ENCODE data around the gene SH2D4B.

Gene SH2D4B

GRCh38 chr10:80520661-80521470, 16.8 kb upstream of the SH2D4B start:
- peaks cover 15% of the 10 kb centered on the region for H3K36me3 ChIP-seq (ENCODE audit: control insufficient read depth, insufficient read depth, low read length)
- H3K27me3 ChIP-seq (ENCODE audit: control insufficient read depth, insufficient read depth, low read length) = no peaks in the 10 kb centered on the region
- no peak overlapping the region for H3K4me3 ChIP-seq (ENCODE audit: low read length)
- no peak overlapping the region for H3K27ac ChIP-seq (ENCODE audit: low read depth, low read length)
- H3K9ac ChIP-seq (ENCODE audit: low read length) = no peak overlapping the region
- no peaks in the 10 kb centered on the region for H3K4me1 ChIP-seq (ENCODE audit: control insufficient read depth, insufficient read depth, low read length)

GRCh38 chr10:80522756-80523363, 14.8 kb upstream of the SH2D4B start:
- H3K9ac ChIP-seq (ENCODE audit: low read length) = no peak overlapping the region
- H3K27ac ChIP-seq (ENCODE audit: low read depth, low read length) = no peak overlapping the region
- no peaks in the 10 kb centered on the region for H3K27me3 ChIP-seq (ENCODE audit: control insufficient read depth, insufficient read depth, low read length)
- no peak overlapping the region for H3K4me3 ChIP-seq (ENCODE audit: low read length)
- H3K36me3 ChIP-seq (ENCODE audit: control insufficient read depth, insufficient read depth, low read length) = peaks cover 15% of the 10 kb centered on the region
- no peaks in the 10 kb centered on the region for H3K4me1 ChIP-seq (ENCODE audit: control insufficient read depth, insufficient read depth, low read length)

GRCh38 chr10:80523773-80524172, 13.9 kb upstream of the SH2D4B start:
- Histone ChIP-seq H3K36me3 (ENCODE audit: control insufficient read depth, insufficient read depth, low read length) (peaks cover 11% of the 10 kb centered on the region), H3K9ac (ENCODE audit: low read length) (no peak overlapping the region), H3K4me3 (ENCODE audit: low read length) (no peak overlapping the region), H3K27me3 (ENCODE audit: control insufficient read depth, insufficient read depth, low read length) (no peaks in the 10 kb centered on the region), H3K4me1 (ENCODE audit: control insufficient read depth, insufficient read depth, low read length) (no peaks in the 10 kb centered on the region), H3K27ac (ENCODE audit: low read depth, low read length) (no peak overlapping the region)

- Histone ChIP-seq H3K27me3 (ENCODE audit: control insufficient read depth, insufficient read depth, low read length) (no peaks in the 10 kb centered on the region), H3K9ac (ENCODE audit: low read length) (no peak overlapping the region), H3K36me3 (ENCODE audit: control insufficient read depth, insufficient read depth, low read length) (peaks cover 8% of the 10 kb centered on the region), H3K4me3 (ENCODE audit: low read length) (no peak overlapping the region), H3K27ac (ENCODE audit: low read depth, low read length) (no peak overlapping the region), H3K4me1 (ENCODE audit: control insufficient read depth, insufficient read depth, low read length) (no peaks in the 10 kb centered on the region)
Observed at GRCh38 chr10:80524190-80524909, 13.4 kb upstream of the SH2D4B start.

- H3K4me1 ChIP-seq (ENCODE audit: control insufficient read depth, insufficient read depth, low read length) = no peaks in the 10 kb centered on the region
- no peak overlapping the region for H3K9ac ChIP-seq (ENCODE audit: low read length)
- H3K36me3 ChIP-seq (ENCODE audit: control insufficient read depth, insufficient read depth, low read length) = peaks cover 4% of the 10 kb centered on the region
- H3K4me3 ChIP-seq (ENCODE audit: low read length) = no peak overlapping the region
- no peak overlapping the region for H3K27ac ChIP-seq (ENCODE audit: low read depth, low read length)
- no peaks in the 10 kb centered on the region for H3K27me3 ChIP-seq (ENCODE audit: control insufficient read depth, insufficient read depth, low read length)
Observed at GRCh38 chr10:80526218-80526617, 11.5 kb upstream of the SH2D4B start.

- H3K4me3 ChIP-seq (ENCODE audit: low read length) = no peak overlapping the region
- H3K4me1 ChIP-seq (ENCODE audit: control insufficient read depth, insufficient read depth, low read length) = no peaks in the 10 kb centered on the region
- H3K9ac ChIP-seq (ENCODE audit: low read length) = no peak overlapping the region
- no peak overlapping the region for H3K27ac ChIP-seq (ENCODE audit: low read depth, low read length)
- H3K36me3 ChIP-seq (ENCODE audit: control insufficient read depth, insufficient read depth, low read length) = peaks cover 4% of the 10 kb centered on the region
- no peaks in the 10 kb centered on the region for H3K27me3 ChIP-seq (ENCODE audit: control insufficient read depth, insufficient read depth, low read length)
Observed at GRCh38 chr10:80526742-80527141, 11.0 kb upstream of the SH2D4B start.

- Histone ChIP-seq H3K36me3 (ENCODE audit: control insufficient read depth, insufficient read depth, low read length) (peaks cover 4% of the 10 kb centered on the region), H3K9ac (ENCODE audit: low read length) (no peak overlapping the region), H3K4me3 (ENCODE audit: low read length) (no peak overlapping the region), H3K27ac (ENCODE audit: low read depth, low read length) (no peak overlapping the region), H3K27me3 (ENCODE audit: control insufficient read depth, insufficient read depth, low read length) (no peaks in the 10 kb centered on the region), H3K4me1 (ENCODE audit: control insufficient read depth, insufficient read depth, low read length) (no peaks in the 10 kb centered on the region)
Observed at GRCh38 chr10:80528185-80528700, 9.5 kb upstream of the SH2D4B start.

- no peak overlapping the region for H3K27ac ChIP-seq (ENCODE audit: low read depth, low read length)
- H3K4me1 ChIP-seq (ENCODE audit: control insufficient read depth, insufficient read depth, low read length) = no peaks in the 10 kb centered on the region
- H3K36me3 ChIP-seq (ENCODE audit: control insufficient read depth, insufficient read depth, low read length) = peaks cover 4% of the 10 kb centered on the region
- no peak overlapping the region for H3K9ac ChIP-seq (ENCODE audit: low read length)
- no peak overlapping the region for H3K4me3 ChIP-seq (ENCODE audit: low read length)
- no peaks in the 10 kb centered on the region for H3K27me3 ChIP-seq (ENCODE audit: control insufficient read depth, insufficient read depth, low read length)
Observed at GRCh38 chr10:80528901-80529300, 8.8 kb upstream of the SH2D4B start.

GRCh38 chr10:80529604-80530003, 8.1 kb upstream of the SH2D4B start:
- no peaks in the 10 kb centered on the region for H3K4me1 ChIP-seq (ENCODE audit: control insufficient read depth, insufficient read depth, low read length)
- H3K27me3 ChIP-seq (ENCODE audit: control insufficient read depth, insufficient read depth, low read length) = no peaks in the 10 kb centered on the region
- H3K36me3 ChIP-seq (ENCODE audit: control insufficient read depth, insufficient read depth, low read length) = peaks cover 4% of the 10 kb centered on the region
- no peak overlapping the region for H3K4me3 ChIP-seq (ENCODE audit: low read length)
- no peak overlapping the region for H3K9ac ChIP-seq (ENCODE audit: low read length)
- H3K27ac ChIP-seq (ENCODE audit: low read depth, low read length) = no peak overlapping the region

GRCh38 chr10:80530251-80530650, 7.5 kb upstream of the SH2D4B start:
- Histone ChIP-seq H3K27me3 (ENCODE audit: control insufficient read depth, insufficient read depth, low read length) (no peaks in the 10 kb centered on the region), H3K36me3 (ENCODE audit: control insufficient read depth, insufficient read depth, low read length) (peaks cover 4% of the 10 kb centered on the region), H3K4me3 (ENCODE audit: low read length) (no peak overlapping the region), H3K27ac (ENCODE audit: low read depth, low read length) (no peak overlapping the region), H3K9ac (ENCODE audit: low read length) (no peak overlapping the region), H3K4me1 (ENCODE audit: control insufficient read depth, insufficient read depth, low read length) (no peaks in the 10 kb centered on the region)

GRCh38 chr10:80530816-80531215, 6.9 kb upstream of the SH2D4B start:
- Histone ChIP-seq H3K27ac (ENCODE audit: low read depth, low read length) (no peak overlapping the region), H3K27me3 (ENCODE audit: control insufficient read depth, insufficient read depth, low read length) (no peaks in the 10 kb centered on the region)

GRCh38 chr10:80532571-80532970, 5.1 kb upstream of the SH2D4B start:
- no peak overlapping the region for H3K9ac ChIP-seq (ENCODE audit: low read length)
- H3K27me3 ChIP-seq (ENCODE audit: control insufficient read depth, insufficient read depth, low read length) = no peaks in the 10 kb centered on the region
- no peak overlapping the region for H3K27ac ChIP-seq (ENCODE audit: low read depth, low read length)
- H3K4me1 ChIP-seq (ENCODE audit: control insufficient read depth, insufficient read depth, low read length) = no peaks in the 10 kb centered on the region
- H3K4me3 ChIP-seq (ENCODE audit: low read length) = no peak overlapping the region
- H3K36me3 ChIP-seq (ENCODE audit: control insufficient read depth, insufficient read depth, low read length) = peaks cover 4% of the 10 kb centered on the region

More at GRCh38 chr10:80530816-80531215, 6.9 kb upstream of the SH2D4B start:
- Histone ChIP-seq H3K4me1 (ENCODE audit: control insufficient read depth, insufficient read depth, low read length) (no peaks in the 10 kb centered on the region), H3K9ac (ENCODE audit: low read length) (no peak overlapping the region), H3K4me3 (ENCODE audit: low read length) (no peak overlapping the region), H3K36me3 (ENCODE audit: control insufficient read depth, insufficient read depth, low read length) (peaks cover 4% of the 10 kb centered on the region)
